Spleen (tissue), 3 donors: ENCODE results near the gene NCAPH2.

Experiments
- POLR2A ChIP-seq, 3 donors: fragments of 450-650 bp; IDR thresholded peaks; one replicate each; pipeline ENCODE4 v1.5.1; 2017; ENCODE audit warnings: antibody characterized with exemption in 3 of 3, mild to moderate bottlenecking in 1 of 3
- POLR2AphosphoS5 ChIP-seq, 3 donors: sonication (generic); formaldehyde crosslinking; IDR thresholded peaks; one replicate each; pipeline ENCODE4 v1.5.1; 2017; ENCODE audit warnings: antibody characterized with exemption in 3 of 3

GRCh38 chr22:50483106-50483505 lies 24.9 kb upstream of the NCAPH2 start:
- TF ChIP-seq POLR2AphosphoS5 (IDR thresholded peaks at IDR 0.05) (no peak), POLR2A (IDR thresholded peaks at IDR 0.05) (no peak)
